Small intestine (tissue), 7 donors: ENCODE data around the gene ACSF3. TPM values are rescaled to one million over a fixed set of nuclear protein-coding genes. Genes with fewer than 3 reads are reported as not detected.
A peak's percentile ranks its signal among the peaks of the same experiment; 100 is the strongest.
"Not testable (repeated sequence)": the region's sequence is repeated elsewhere in the genome, so short reads cannot be mapped to it uniquely, and the experiment has no call there.

Source experiments
- DNase-seq, 2 donors: peaks; one replicate each; pipeline versions ENCODE4 v3.0.0 to v3.0.0-alpha.2; 2013
- FAIRE-seq: peaks from 2 replicates; lab custom pipeline; 2012; peaks lifted over from hg19 to GRCh38; lab: Jason Lieb, UNC
- H3K27ac ChIP-seq, 3 donors: one replicate each; pipeline ENCODE4 v1.5.1; 2013; ENCODE audit warnings: low read length in 2 of 3, mild to moderate bottlenecking in 2 of 3, control low read depth in 1 of 3, inconsistent platforms in 1 of 3, low read depth in 1 of 3, moderate library complexity in 1 of 3
- H3K27me3 ChIP-seq, 3 donors: one replicate each; pipeline ENCODE4 v1.6.1; 2013; ENCODE audit warnings: low read length in 3 of 3, inconsistent platforms in 1 of 3; ENCODE audit not compliant: control insufficient read depth in 3 of 3, insufficient read depth in 3 of 3
- H3K36me3 ChIP-seq, 3 donors: one replicate each; pipeline ENCODE4 v1.6.1; 2013; ENCODE audit warnings: low read length in 3 of 3, inconsistent platforms in 1 of 3, low read depth in 1 of 3, mild to moderate bottlenecking in 1 of 3, moderate library complexity in 1 of 3; ENCODE audit not compliant: control insufficient read depth in 3 of 3, insufficient read depth in 2 of 3
- H3K4me1 ChIP-seq, 3 donors: one replicate each; pipeline ENCODE4 v1.6.1; 2013; ENCODE audit warnings: low read length in 2 of 3, inconsistent platforms in 1 of 3, low read depth in 1 of 3, mild to moderate bottlenecking in 1 of 3, moderate library complexity in 1 of 3; ENCODE audit not compliant: control insufficient read depth in 3 of 3, insufficient read depth in 2 of 3
- H3K4me3 ChIP-seq, 3 donors: one replicate each; pipeline ENCODE4 v1.5.1; 2013; ENCODE audit warnings: low read length in 3 of 3, control low read depth in 1 of 3, inconsistent platforms in 1 of 3, low read depth in 1 of 3, mild to moderate bottlenecking in 1 of 3, moderate library complexity in 1 of 3
- H3K9me3 ChIP-seq, 2 donors: one replicate each; pipeline ENCODE4 v1.6.1; 2013; ENCODE audit warnings: low read depth in 1 of 2, low read length in 1 of 2; ENCODE audit not compliant: control insufficient read depth in 2 of 2, insufficient read depth in 1 of 2
- WGBS, 3 donors: extraction: QIAGEN DNeasy Blood & Tissue Kit; methylation state at CpG; one replicate each; pipeline ENCODE4 v1.1.7; 2013; 5-methylcytosine and 5-hydroxymethylcytosine counted together
- polyA plus RNA-seq, 4 donors: library from polyadenylated mRNA; stranded (reverse) in 3 of 4; unstranded in 1 of 4; fragments of 200-250 nt in 3 of 4; fragments of 120-200 nt in 1 of 4; gene quantifications; one replicate each; pipeline versions ENCODE4 v1.2.1 to v1.2.3, GENCODE V29; 2013
- donor health status: healthy with polysubstance abuse.
- donor health status: control.
- donor health status: control.
- donor health status: Bipolar disorder and iron deficiency.
- donor health status: healthy.

ACSF3 gene
- polyA plus RNA-seq, 4 donors, result 35.3 to 93.7 (median 58.7) TPM

GRCh38 chr16:89090182-89090630 lies 3.4 kb upstream of the ACSF3 start:
- no peak for FAIRE-seq
- H3K4me1 ChIP-seq, result peaks cover 0 to 6% (median 6%) of the 10 kb centered on the region in 3 donors
- H3K36me3 ChIP-seq, result no peaks in the 10 kb centered on the region
- DNase-seq, result no peak
- H3K4me3 ChIP-seq, result no peak overlapping the region
- H3K27me3 ChIP-seq, result peaks cover 0 to 46% (median 7%) of the 10 kb centered on the region in 3 donors
- 5 to 45% (median 24%) methylated on average over 16 of the region's 16 CpGs for WGBS, 3 donors
- H3K27ac ChIP-seq, result no peak overlapping the region
- no peaks in the 10 kb centered on the region for H3K9me3 ChIP-seq

GRCh38 chr16:89090669-89091426 lies 2.8 kb upstream of the ACSF3 start:
- Histone ChIP-seq H3K27me3 (peaks cover 0 to 46% (median 7%) of the 10 kb centered on the region in 3 donors), H3K4me1 (peaks cover 0 to 8% (median 6%) of the 10 kb centered on the region in 3 donors), H3K36me3 (peaks cover 0 to 3% (median 0%) of the 10 kb centered on the region in 3 donors), H3K4me3 (no peak overlapping the region), H3K27ac (no peak overlapping the region), H3K9me3 (no peaks in the 10 kb centered on the region)
- DNase-seq (no peak), FAIRE-seq (no peak)
- WGBS, 3 donors, result 60 to 62% (median 61%) methylated on average over 17 of the region's 17 CpGs

DNA sequence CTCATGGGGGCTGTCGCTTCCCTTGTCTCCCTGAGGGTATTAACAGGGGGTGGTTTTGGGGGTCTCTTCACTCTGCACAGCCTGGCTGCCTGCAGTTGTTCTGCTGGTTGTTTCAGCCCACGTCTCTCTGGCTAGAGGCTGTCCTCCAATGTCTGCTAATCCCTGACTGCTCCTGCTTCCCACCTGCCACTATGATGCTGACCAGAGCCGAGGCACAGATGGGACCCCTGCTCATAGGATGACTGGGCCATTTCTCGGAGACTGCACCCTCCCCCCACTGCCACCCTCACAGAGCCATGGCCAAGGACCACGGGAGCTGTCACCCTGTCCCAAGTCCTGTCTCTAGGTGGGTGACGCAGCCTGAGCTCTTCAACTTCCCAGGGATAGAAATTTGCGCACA lies 1.6 kb upstream of the ACSF3 start:
- 69 to 79% (median 72%) methylated on average over 7 of the region's 7 CpGs for WGBS, 3 donors
- H3K27me3 ChIP-seq, result peaks cover 0 to 46% (median 7%) of the 10 kb centered on the region in 3 donors

DNA sequence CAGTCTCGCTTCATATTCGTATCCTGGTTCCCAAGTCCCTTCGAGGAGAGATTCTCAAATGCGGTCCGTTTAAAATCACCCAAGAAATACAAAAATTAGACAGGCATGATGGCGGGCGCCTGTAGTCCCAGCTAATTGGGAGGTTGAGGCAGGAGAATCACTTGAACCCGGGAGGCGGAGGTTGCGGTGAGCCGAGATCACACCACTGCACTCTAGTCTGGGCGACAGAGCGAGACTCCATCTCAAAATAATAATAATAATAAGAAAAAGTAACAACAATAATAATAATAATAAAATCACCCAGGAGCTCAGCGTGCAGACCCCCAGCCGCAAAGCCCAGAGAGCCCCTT lies 425 bp upstream of the ACSF3 start:
- Histone ChIP-seq H3K36me3 (peaks cover 0 to 21% (median 0%) of the 10 kb centered on the region in 3 donors), H3K27ac (peak overlapping the region in 2 of 3 donors; percentile 73 to 87), H3K27me3 (peaks cover 0 to 41% (median 7%) of the 10 kb centered on the region in 3 donors), H3K4me3 (peak overlapping the region; percentile 37 to 96 (median 76)), H3K4me1 (peaks cover 3 to 20% (median 8%) of the 10 kb centered on the region in 3 donors)
- H3K9me3 ChIP-seq, FAIRE-seq, DNase-seq: not testable (repeated sequence)
- WGBS, 3 donors, result 65 to 68% (median 68%) methylated on average over 15 of the region's 15 CpGs

More for the DNA sequence above, 1.6 kb upstream of the ACSF3 start:
- Histone ChIP-seq H3K4me3 (no peak overlapping the region), H3K4me1 (peaks cover 0 to 8% (median 7%) of the 10 kb centered on the region in 3 donors), H3K9me3 (no peaks in the 10 kb centered on the region), H3K27ac (no peak overlapping the region), H3K36me3 (peaks cover 0 to 15% (median 0%) of the 10 kb centered on the region in 3 donors)
- DNase-seq (no peak), FAIRE-seq (no peak)

DNA sequence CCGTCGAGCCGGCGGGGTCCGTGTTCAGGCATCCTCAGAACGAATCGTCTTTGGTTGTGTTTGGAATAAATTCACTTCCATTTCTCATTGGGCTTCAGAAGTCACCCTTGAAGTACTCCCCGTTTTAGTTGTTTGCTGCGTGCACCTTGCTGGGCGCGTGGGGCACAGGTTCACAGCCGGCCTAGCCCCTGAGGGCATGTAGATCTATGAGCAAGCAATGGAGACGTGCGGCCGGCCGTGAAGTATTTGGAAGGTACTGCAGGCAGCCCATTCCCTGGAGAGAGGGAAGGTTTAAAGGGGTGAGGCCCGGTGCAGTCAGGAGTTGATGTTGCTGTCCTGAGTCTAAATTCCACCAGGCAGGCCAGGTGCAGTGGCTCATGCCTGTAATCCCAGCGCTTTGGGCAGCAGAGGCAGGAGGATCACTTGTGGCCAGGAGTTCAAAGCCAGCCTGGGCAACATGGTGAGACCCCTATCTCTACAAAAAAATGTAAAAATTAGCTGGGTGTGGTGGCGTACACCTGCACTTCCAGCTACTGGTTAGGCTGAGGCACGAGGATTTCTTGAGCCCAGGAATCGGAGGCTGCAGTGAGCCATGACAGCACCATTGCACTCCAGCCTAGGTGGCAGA lies 714 bp downstream of the ACSF3 start:
- Histone ChIP-seq H3K4me3 (peak overlapping the region; percentile 72 to 96 (median 76)), H3K36me3 (peaks cover 0 to 30% (median 0%) of the 10 kb centered on the region in 3 donors), H3K4me1 (peaks cover 10 to 31% (median 12%) of the 10 kb centered on the region in 3 donors), H3K27ac (peak overlapping the region in 2 of 3 donors; percentile 73 to 87), H3K27me3 (peaks cover 0 to 32% (median 3%) of the 10 kb centered on the region in 3 donors), H3K9me3 (no peaks in the 10 kb centered on the region)
- DNase-seq (peak; percentile 55 to 61), FAIRE-seq (no peak)
- WGBS, 3 donors, result 5 to 12% (median 7%) methylated on average over 21 of the region's 21 CpGs

- FAIRE-seq (no peak), DNase-seq (no peak)
- WGBS, 3 donors, result 60 to 73% (median 67%) methylated on average over 8 of the region's 8 CpGs
Measured at GRCh38 chr16:89094880-89095258, 1.2 kb downstream of the ACSF3 start.

DNA sequence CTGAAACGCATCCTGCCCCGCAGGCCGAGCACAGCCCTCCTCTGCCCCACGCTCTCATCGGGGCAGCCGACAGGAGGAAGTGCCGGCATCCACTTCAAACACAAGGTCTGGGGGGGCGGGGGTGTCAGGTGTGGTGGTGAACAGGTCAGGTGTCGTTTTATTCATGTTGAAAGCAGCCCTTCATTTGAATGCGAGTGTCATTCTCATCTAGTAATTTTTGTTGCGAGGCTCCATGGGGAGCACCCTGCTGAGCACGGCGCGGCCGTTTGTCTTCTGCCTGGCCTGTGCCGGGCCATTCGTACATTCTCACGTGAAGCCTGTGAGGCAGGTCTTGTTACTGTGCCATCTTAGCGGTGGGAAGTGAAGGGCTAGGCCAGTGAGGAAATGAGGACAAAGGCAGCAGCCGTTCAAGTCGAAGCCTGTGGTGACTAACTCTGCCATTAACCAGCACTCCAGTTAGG lies 1.9 kb downstream of the ACSF3 start:
- FAIRE-seq (no peak), DNase-seq (no peak)
- peaks cover 0 to 21% (median 0%) of the 10 kb centered on the region in 3 donors for H3K27me3 ChIP-seq
- peak overlapping the region in 1 of 3 donors; percentile 67 for H3K27ac ChIP-seq
- H3K36me3 ChIP-seq, result peaks cover 0 to 36% (median 0%) of the 10 kb centered on the region in 3 donors
- no peak overlapping the region for H3K4me3 ChIP-seq
- H3K4me1 ChIP-seq, result peaks cover 12 to 42% (median 14%) of the 10 kb centered on the region in 3 donors
- WGBS, 3 donors, result 66 to 75% (median 70%) methylated on average over 21 of the region's 21 CpGs
- no peaks in the 10 kb centered on the region for H3K9me3 ChIP-seq

More at GRCh38 chr16:89094880-89095258, 1.2 kb downstream of the ACSF3 start:
- Histone ChIP-seq H3K27ac (no peak overlapping the region), H3K27me3 (peaks cover 0 to 27% (median 0%) of the 10 kb centered on the region in 3 donors), H3K9me3 (no peaks in the 10 kb centered on the region), H3K4me3 (peak overlapping the region in 2 of 3 donors; percentile 72 to 96), H3K4me1 (peaks cover 10 to 36% (median 12%) of the 10 kb centered on the region in 3 donors), H3K36me3 (peaks cover 0 to 30% (median 0%) of the 10 kb centered on the region in 3 donors)

DNA sequence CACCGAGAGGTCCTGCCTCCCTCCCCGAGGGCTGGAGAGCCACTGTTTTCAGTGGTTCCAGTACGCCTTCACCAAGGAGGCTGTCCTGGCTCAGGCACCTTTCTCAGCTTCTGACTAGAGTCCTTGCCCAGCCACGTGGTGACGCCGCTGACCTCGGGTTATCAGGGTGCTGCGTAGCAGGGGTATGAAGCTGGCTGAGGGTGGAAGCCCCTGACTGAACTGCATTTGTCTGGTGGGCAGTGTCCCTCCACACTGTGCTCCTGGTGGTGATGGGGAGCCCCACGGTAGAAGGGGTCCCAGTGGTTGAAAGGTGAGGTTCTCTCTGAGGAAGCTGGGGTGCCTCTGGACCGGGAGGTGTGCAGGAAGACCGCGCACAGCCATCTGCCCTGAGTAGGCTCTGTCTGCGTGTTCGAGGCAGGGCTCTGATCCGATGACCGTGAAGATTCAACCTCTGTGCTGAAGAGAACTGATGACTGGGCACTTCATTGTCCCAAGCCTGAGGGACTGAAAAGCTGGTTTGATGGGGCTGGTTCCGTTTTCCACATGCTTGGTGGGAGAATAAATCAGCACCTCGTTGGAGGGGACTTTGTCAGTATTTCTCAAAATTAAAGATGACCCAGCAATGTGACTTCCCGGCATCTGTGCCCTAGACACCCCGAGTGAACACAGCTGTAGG lies 2.5 kb downstream of the ACSF3 start:
- Histone ChIP-seq H3K4me1 (peaks cover 12 to 48% (median 15%) of the 10 kb centered on the region in 3 donors), H3K4me3 (no peak overlapping the region), H3K36me3 (peaks cover 0 to 43% (median 0%) of the 10 kb centered on the region in 3 donors), H3K9me3 (no peaks in the 10 kb centered on the region), H3K27ac (peak overlapping the region in 2 of 3 donors; percentile 67 to 81), H3K27me3 (peaks cover 0 to 19% (median 0%) of the 10 kb centered on the region in 3 donors)
- DNase-seq (no peak), FAIRE-seq (no peak)
- WGBS, 3 donors, result 83 to 87% (median 84%) methylated on average over 20 of the region's 20 CpGs
